DND-41 (cell line): ENCODE results near the gene GGN.

Experiments
- ATAC-seq: fragments of 200-7000 bp; cut with Tn5 transposase; 3 replicates; pipeline ENCODE4 v1.9.1; 2021; ENCODE audit warnings: low read depth; ENCODE audit not compliant: insufficient read depth
- DNase-seq: peaks from one replicate; pipeline ENCODE4 v3.0.0-alpha.2; 2020
- H2AFZ ChIP-seq: 2 replicates; pipeline ENCODE4 v1.6.0; 2012; ENCODE audit warnings: low read depth, low read length
- H3K27ac ChIP-seq: 2 replicates; pipeline ENCODE4 v1.5.1; 2012; ENCODE audit warnings: low read length, inconsistent platforms
- H3K27me3 ChIP-seq: fragments of 200-600 bp; sonication (generic); 2 replicates; pipeline ENCODE4 v1.6.0; 2012; ENCODE audit warnings: low read length, mild to moderate bottlenecking, inconsistent platforms; ENCODE audit not compliant: insufficient read depth, poor library complexity
- H3K36me3 ChIP-seq: 2 replicates; pipeline ENCODE4 v1.5.1; 2012; ENCODE audit warnings: low read length, inconsistent platforms; ENCODE audit not compliant: insufficient read depth
- H3K4me1 ChIP-seq: 2 replicates; pipeline ENCODE4 v1.5.1; 2012; ENCODE audit warnings: mild to moderate bottlenecking, low read length; ENCODE audit not compliant: insufficient read depth
- H3K4me2 ChIP-seq: 2 replicates; pipeline ENCODE4 v1.6.0; 2012; ENCODE audit warnings: mild to moderate bottlenecking, moderate library complexity, low read length, inconsistent platforms; ENCODE audit not compliant: insufficient read depth
- H3K4me3 ChIP-seq, 2 experiments: fragments of 200-600 bp in 1 of 2; shearing (Covaris generic) in 1 of 2; 2 replicates each; pipeline ENCODE4 v1.5.1; 2012 to 2016; ENCODE audit warnings: inconsistent platforms in 2 of 2, low read length in 2 of 2, mild to moderate bottlenecking in 2 of 2, low read depth in 1 of 2, moderate library complexity in 1 of 2
- H3K79me2 ChIP-seq: 2 replicates; pipeline ENCODE4 v1.6.0; 2012; ENCODE audit warnings: low read length, inconsistent platforms; ENCODE audit not compliant: insufficient read depth
- H3K9ac ChIP-seq: 2 replicates; pipeline ENCODE4 v1.6.0; 2012; ENCODE audit warnings: low read depth, mild to moderate bottlenecking, inconsistent platforms, low read length, moderate library complexity
- H3K9me3 ChIP-seq: 2 replicates; pipeline ENCODE4 v1.5.1; 2012; ENCODE audit warnings: low read length, moderate library complexity, mild to moderate bottlenecking, inconsistent platforms; ENCODE audit not compliant: insufficient read depth, severe bottlenecking
- H4K20me1 ChIP-seq: 2 replicates; pipeline ENCODE4 v1.6.0; 2012; ENCODE audit warnings: low read length; ENCODE audit not compliant: insufficient read depth
- EZH2 ChIP-seq: IDR thresholded peaks from 3 replicates; pipeline ENCODE4 v1.6.1; 2012; ENCODE audit warnings: borderline replicate concordance, low read depth, mild to moderate bottlenecking, moderate library complexity, low read length, inconsistent platforms; ENCODE audit not compliant: severe bottlenecking
- TF ChIP-seq, protein P1 (sequence below): IDR thresholded peaks from 2 replicates; pipeline ENCODE4 v1.5.1; 2012; ENCODE audit warnings: borderline replicate concordance, low read length, moderate library complexity, mild to moderate bottlenecking; ENCODE audit not compliant: poor library complexity, severe bottlenecking; ENCODE audit errors: extremely low read depth

GGN gene

DNA sequence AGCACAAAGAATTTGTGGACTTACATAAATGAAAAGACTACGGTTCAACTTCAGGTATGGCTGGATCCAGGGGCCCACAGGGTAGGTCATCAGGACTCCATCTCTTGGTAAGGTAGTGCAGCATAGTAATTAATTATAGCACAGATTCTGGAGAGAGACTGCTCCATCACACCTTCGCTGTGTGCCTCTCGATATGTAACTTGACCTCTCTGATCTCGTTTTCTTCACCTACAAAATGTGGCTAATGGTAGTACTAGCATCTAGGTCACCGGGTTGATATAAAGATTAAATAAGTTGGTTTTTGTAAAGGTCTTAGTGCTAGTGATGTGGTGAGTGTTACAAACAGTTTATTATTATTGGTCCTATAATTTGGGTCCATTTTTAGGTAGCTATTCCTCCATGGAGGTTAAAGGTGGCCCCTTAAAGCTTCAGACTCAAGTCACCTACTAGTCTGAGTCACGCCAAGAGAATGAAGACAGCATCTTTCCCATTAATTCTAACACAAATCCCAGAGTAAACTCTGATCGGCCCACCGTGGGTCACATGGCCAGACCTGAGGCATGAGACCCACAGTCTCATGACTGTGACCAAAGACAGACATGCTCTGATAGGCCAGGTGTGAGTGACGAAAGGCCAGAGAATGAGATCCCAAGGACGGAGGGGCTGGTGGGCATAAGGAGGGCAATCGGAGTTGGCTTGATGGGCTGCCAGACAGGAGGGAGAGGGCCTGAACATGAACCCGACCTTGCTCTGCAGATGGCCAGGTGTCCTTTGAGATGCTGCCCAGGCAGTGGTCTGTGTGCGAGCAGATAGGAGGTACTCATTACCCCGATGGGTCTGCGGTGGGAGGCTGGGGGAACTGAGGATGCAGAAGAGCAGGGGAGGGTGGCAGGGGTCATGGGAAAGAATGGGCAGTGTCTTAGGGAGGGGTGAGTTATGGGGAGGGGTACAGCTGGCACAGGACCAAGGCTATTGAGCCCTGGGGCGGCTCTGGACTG, 31.8 kb downstream of the GGN start:
- Histone ChIP-seq H2AFZ (no peak overlapping the region), H4K20me1 (no peaks in the 10 kb centered on the region; the same call in 1 of the 2 replicates), H3K79me2 (no peaks in the 10 kb centered on the region), H3K36me3 (no peaks in the 10 kb centered on the region), H3K4me3 (no peak overlapping the region), H3K27me3 (peaks cover 4% of the 10 kb centered on the region), H3K27ac (no peak overlapping the region), H3K9me3 (no peaks in the 10 kb centered on the region), H3K9ac (no peak overlapping the region), H3K4me1 (no peaks in the 10 kb centered on the region), H3K4me2 (no peak overlapping the region)
- ATAC-seq (no peak), DNase-seq (no peak)
- TF ChIP-seq, protein P1, sequence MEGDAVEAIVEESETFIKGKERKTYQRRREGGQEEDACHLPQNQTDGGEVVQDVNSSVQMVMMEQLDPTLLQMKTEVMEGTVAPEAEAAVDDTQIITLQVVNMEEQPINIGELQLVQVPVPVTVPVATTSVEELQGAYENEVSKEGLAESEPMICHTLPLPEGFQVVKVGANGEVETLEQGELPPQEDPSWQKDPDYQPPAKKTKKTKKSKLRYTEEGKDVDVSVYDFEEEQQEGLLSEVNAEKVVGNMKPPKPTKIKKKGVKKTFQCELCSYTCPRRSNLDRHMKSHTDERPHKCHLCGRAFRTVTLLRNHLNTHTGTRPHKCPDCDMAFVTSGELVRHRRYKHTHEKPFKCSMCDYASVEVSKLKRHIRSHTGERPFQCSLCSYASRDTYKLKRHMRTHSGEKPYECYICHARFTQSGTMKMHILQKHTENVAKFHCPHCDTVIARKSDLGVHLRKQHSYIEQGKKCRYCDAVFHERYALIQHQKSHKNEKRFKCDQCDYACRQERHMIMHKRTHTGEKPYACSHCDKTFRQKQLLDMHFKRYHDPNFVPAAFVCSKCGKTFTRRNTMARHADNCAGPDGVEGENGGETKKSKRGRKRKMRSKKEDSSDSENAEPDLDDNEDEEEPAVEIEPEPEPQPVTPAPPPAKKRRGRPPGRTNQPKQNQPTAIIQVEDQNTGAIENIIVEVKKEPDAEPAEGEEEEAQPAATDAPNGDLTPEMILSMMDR, result no peak
- TF ChIP-seq EZH2, result no peak

DNA sequence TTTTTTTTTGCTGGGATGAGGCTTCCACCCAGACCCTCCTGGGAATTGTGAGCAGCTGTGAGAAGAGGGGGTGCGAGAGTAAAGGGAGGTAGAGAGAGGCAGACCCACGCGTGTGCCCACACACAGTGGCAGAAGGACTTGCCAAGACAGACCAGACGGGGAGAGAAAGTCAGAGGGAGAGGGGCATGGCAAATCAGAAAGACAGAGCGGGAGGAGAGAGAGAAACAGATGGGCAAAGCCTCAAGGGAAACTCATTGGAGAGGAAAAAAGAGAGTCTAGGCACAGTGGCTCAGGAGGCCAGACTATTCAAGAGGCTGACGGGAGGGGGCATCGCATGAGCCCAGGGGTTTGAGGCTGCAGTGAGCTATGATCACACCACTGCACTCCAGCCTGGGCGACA, 35.2 kb downstream of the GGN start:
- H3K27ac ChIP-seq, result no peak overlapping the region
- H3K4me1 ChIP-seq, result no peaks in the 10 kb centered on the region
- no peaks in the 10 kb centered on the region for H3K36me3 ChIP-seq
- no peaks in the 10 kb centered on the region for H3K27me3 ChIP-seq
- H3K4me2 ChIP-seq, result no peak overlapping the region
- no peak for ATAC-seq
- DNase-seq, result no peak
- no peak for TF ChIP-seq EZH2
- TF ChIP-seq, protein P1, result no peak
- no peak overlapping the region for H3K4me3 ChIP-seq
- H3K9me3 ChIP-seq, result no peaks in the 10 kb centered on the region
- H4K20me1 ChIP-seq, result no peaks in the 10 kb centered on the region
- no peaks in the 10 kb centered on the region for H3K79me2 ChIP-seq
- H3K9ac ChIP-seq, result no peak overlapping the region
- H2AFZ ChIP-seq, result no peak overlapping the region

DNA sequence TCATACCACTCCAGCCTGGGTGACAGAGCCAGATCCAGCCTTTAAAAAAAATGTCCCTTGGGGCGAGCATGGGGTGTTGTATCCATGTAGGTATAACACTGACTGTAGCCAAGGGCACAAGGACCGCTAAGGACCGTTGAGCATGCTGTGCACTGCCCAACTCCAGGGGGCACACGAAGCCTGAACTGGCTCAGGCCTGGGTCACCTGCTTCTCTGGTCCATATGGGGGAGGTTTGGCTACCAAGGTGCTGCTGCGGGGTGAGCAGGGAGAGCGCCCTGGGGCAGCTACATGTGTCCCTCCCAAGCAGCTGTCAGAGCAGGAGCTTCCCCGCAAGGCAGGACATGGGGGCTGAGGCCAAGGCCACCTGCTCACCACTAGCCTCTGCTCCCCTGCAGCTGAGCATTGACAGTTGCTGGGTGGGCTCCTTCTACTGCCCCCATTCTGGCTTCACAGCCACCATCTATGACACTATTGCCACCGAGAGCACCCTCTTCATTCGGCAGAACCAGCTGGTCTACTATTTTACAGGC, 35.9 kb downstream of the GGN start:
- no peak overlapping the region for H3K9ac ChIP-seq
- no peaks in the 10 kb centered on the region for H3K27me3 ChIP-seq
- H3K79me2 ChIP-seq, result no peaks in the 10 kb centered on the region
- no peak for TF ChIP-seq EZH2
- TF ChIP-seq, protein P1, result no peak
- H3K4me1 ChIP-seq, result no peaks in the 10 kb centered on the region
- DNase-seq (no peak), ATAC-seq (0 out of 3 replicates have a peak, but pooled peaks have one; percentile 5)
- no peak overlapping the region for H3K4me3 ChIP-seq
- no peaks in the 10 kb centered on the region for H3K9me3 ChIP-seq
- no peak overlapping the region for H2AFZ ChIP-seq
- H3K36me3 ChIP-seq, result no peaks in the 10 kb centered on the region
- no peak overlapping the region for H3K4me2 ChIP-seq
- H3K27ac ChIP-seq, result no peak overlapping the region
- H4K20me1 ChIP-seq, result no peaks in the 10 kb centered on the region
